Osteoblast (primary cell): ENCODE measurements around the gene LAMB4. TPM values are rescaled to one million over a fixed set of nuclear protein-coding genes. Genes with fewer than 3 reads are reported as not detected.

Source experiments
- DNase-seq: peaks from one replicate; pipeline ENCODE4 v3.0.0; 2011; ENCODE audit warnings: low spot score, mixed read lengths; ENCODE audit not compliant: insufficient read length; ENCODE audit errors: missing footprints
- H2AFZ ChIP-seq: 2 replicates; pipeline ENCODE4 v1.6.0; 2011; ENCODE audit warnings: mild to moderate bottlenecking, low read length
- H3K27ac ChIP-seq: 2 replicates; pipeline ENCODE4 v1.5.1; 2011; ENCODE audit warnings: mild to moderate bottlenecking, low read depth, low read length, moderate library complexity
- H3K27me3 ChIP-seq: 2 replicates; pipeline ENCODE4 v1.6.0; 2012; ENCODE audit warnings: mild to moderate bottlenecking, control low read depth, inconsistent platforms, low read length, moderate library complexity; ENCODE audit not compliant: insufficient read depth
- H3K36me3 ChIP-seq: 2 replicates; pipeline ENCODE4 v1.5.1; 2011; ENCODE audit warnings: mild to moderate bottlenecking, low read length, control low read depth, moderate library complexity; ENCODE audit not compliant: insufficient read depth
- H3K4me1 ChIP-seq: 2 replicates; pipeline ENCODE4 v1.5.1; 2011; ENCODE audit warnings: mild to moderate bottlenecking, low read length, control low read depth, moderate library complexity; ENCODE audit not compliant: insufficient read depth
- H3K4me2 ChIP-seq: 2 replicates; pipeline ENCODE4 v1.6.0; 2011; ENCODE audit warnings: mild to moderate bottlenecking, low read length; ENCODE audit not compliant: insufficient read depth
- H3K4me3 ChIP-seq: fragments of 200-600 bp; sonication (generic); 3 replicates; pipeline ENCODE4 v1.5.1; 2012; ENCODE audit warnings: mild to moderate bottlenecking, low read length, inconsistent platforms; ENCODE audit not compliant: insufficient read depth
- H3K79me2 ChIP-seq: 2 replicates; pipeline ENCODE4 v1.6.0; 2012; ENCODE audit warnings: mild to moderate bottlenecking, low read length, control low read depth, inconsistent platforms; ENCODE audit not compliant: insufficient read depth
- H3K9me3 ChIP-seq: 2 replicates; pipeline ENCODE4 v1.5.1; 2011; ENCODE audit warnings: low read depth, low read length, control low read depth
- H4K20me1 ChIP-seq: 2 replicates; pipeline ENCODE4 v1.6.0; 2012; ENCODE audit warnings: mild to moderate bottlenecking, low read length, control low read depth; ENCODE audit not compliant: insufficient read depth
- CTCF ChIP-seq: IDR thresholded peaks from 2 replicates; pipeline ENCODE4 v1.5.1; 2011; ENCODE audit warnings: mild to moderate bottlenecking, low read depth, low read length, moderate library complexity; ENCODE audit errors: extremely low read depth
- total RNA-seq: library from RNA; depleted of rRNA; stranded (reverse); fragments of >200 nt; gene quantifications from 2 replicates; pipeline ENCODE4 v1.2.3, GENCODE V29; 2012

LAMB4 gene, protein sequence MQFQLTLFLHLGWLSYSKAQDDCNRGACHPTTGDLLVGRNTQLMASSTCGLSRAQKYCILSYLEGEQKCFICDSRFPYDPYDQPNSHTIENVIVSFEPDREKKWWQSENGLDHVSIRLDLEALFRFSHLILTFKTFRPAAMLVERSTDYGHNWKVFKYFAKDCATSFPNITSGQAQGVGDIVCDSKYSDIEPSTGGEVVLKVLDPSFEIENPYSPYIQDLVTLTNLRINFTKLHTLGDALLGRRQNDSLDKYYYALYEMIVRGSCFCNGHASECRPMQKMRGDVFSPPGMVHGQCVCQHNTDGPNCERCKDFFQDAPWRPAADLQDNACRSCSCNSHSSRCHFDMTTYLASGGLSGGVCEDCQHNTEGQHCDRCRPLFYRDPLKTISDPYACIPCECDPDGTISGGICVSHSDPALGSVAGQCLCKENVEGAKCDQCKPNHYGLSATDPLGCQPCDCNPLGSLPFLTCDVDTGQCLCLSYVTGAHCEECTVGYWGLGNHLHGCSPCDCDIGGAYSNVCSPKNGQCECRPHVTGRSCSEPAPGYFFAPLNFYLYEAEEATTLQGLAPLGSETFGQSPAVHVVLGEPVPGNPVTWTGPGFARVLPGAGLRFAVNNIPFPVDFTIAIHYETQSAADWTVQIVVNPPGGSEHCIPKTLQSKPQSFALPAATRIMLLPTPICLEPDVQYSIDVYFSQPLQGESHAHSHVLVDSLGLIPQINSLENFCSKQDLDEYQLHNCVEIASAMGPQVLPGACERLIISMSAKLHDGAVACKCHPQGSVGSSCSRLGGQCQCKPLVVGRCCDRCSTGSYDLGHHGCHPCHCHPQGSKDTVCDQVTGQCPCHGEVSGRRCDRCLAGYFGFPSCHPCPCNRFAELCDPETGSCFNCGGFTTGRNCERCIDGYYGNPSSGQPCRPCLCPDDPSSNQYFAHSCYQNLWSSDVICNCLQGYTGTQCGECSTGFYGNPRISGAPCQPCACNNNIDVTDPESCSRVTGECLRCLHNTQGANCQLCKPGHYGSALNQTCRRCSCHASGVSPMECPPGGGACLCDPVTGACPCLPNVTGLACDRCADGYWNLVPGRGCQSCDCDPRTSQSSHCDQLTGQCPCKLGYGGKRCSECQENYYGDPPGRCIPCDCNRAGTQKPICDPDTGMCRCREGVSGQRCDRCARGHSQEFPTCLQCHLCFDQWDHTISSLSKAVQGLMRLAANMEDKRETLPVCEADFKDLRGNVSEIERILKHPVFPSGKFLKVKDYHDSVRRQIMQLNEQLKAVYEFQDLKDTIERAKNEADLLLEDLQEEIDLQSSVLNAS (N-terminal part only)
- under 0.01 and 0.36 TPM in 2 replicates for total RNA-seq

DNA sequence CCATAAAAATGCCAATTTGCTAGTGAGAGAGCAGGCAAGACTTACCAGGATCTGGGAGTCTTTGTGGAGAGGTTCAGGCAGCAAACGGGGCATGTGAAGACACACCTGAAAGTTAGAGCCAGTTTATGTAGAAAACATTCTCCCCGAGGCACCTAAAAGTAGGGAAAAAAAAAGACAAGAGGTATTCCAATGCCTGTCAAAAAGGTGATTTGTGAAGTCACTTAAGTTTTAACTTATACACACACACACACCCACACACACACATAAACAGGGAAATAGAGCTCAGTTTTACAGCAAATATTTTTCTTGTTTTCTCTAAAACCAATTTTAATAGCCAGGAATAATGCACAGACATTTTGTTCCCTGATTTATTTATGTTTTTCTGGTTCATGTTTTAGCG, at the start of gene LAMB4:
Gene LAMB4, minus strand, starts transcription at position 101 of the 400 bp plus-strand sequence. CDS start 7,197 bp downstream, outside the sequence.
- DNase-seq = no peak
- no peak within 1 kb of the TSS for H3K4me2 ChIP-seq
- no peaks in the 10 kb centered on the region for H3K9me3 ChIP-seq
- H3K4me3 ChIP-seq = no peak within 1 kb of the TSS
- no peaks in the 10 kb centered on the region for H4K20me1 ChIP-seq
- peak within 1 kb of the TSS; percentile 57 for H2AFZ ChIP-seq
- H3K27me3 ChIP-seq = no peaks in the 10 kb centered on the region
- no peaks in the 10 kb centered on the region for H3K36me3 ChIP-seq
- no peak for TF ChIP-seq CTCF
- H3K4me1 ChIP-seq = no peaks in the 10 kb centered on the region
- no peaks in the 10 kb centered on the region for H3K79me2 ChIP-seq
- no peak within 1 kb of the TSS for H3K27ac ChIP-seq

DNA sequence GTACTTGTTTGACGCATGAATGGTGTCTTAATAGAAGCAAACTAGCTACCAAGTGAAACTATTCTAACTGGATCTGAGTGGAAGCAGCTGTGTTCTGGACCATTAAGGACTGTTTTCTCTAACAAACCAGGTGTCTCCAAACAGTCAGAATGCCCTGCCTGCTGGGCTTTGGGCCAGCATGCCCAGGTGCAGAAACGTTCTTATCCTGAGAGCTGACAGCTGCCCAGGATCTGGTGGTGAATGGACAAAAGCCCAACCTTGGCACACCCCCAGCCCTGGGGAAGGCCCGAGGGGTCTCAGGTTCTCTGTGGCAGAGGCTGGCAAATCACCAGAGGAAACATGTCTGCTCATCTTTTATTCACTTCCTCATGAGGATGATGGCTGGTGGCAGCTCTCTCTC, 48.2 kb upstream of the LAMB4 start:
- no peaks in the 10 kb centered on the region for H3K9me3 ChIP-seq
- no peak overlapping the region for H2AFZ ChIP-seq
- no peaks in the 10 kb centered on the region for H3K27me3 ChIP-seq
- no peak overlapping the region for H3K4me2 ChIP-seq
- no peak overlapping the region for H3K27ac ChIP-seq
- no peaks in the 10 kb centered on the region for H3K4me1 ChIP-seq
- H3K79me2 ChIP-seq = no peaks in the 10 kb centered on the region
- H3K36me3 ChIP-seq = no peaks in the 10 kb centered on the region
- H3K4me3 ChIP-seq = no peak overlapping the region
- no peak for TF ChIP-seq CTCF
- no peaks in the 10 kb centered on the region for H4K20me1 ChIP-seq
- no peak for DNase-seq

DNA sequence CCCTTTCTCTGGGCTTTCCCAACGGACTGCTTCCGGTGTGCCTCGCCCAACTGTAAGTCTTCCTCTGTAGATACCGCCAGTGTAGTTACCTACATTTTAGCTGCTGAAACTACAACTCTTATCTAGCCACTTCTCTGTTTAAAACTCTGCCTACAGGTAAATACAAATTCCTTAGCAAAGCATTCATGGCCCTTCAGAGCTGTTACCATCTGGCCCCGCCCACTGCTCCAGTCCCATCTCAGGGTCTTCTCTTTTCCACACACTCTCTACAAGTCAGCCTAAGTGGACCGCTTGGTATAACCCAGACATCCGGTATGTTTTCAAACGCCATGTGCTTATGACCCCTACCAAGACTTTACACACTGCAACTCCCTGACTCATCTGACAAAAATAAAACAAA, 41.0 kb upstream of the LAMB4 start:
- no peak overlapping the region for H2AFZ ChIP-seq
- H3K36me3 ChIP-seq = no peaks in the 10 kb centered on the region
- H3K4me3 ChIP-seq = no peak overlapping the region
- H3K27me3 ChIP-seq = no peaks in the 10 kb centered on the region
- no peaks in the 10 kb centered on the region for H3K79me2 ChIP-seq
- H3K4me1 ChIP-seq = no peaks in the 10 kb centered on the region
- TF ChIP-seq CTCF = no peak
- DNase-seq = no peak
- H3K4me2 ChIP-seq = no peak overlapping the region
- no peaks in the 10 kb centered on the region for H4K20me1 ChIP-seq
- H3K9me3 ChIP-seq = no peaks in the 10 kb centered on the region
- no peak overlapping the region for H3K27ac ChIP-seq
